ENCODE measurements around the gene CCNL2. TPM values are rescaled to one million over a fixed set of nuclear protein-coding genes. Genes with fewer than 3 reads are reported as not detected.

The CCNL2 gene
- total RNA-seq, 1 experiment from 2014 or later, result 97.9 TPM

DNA sequence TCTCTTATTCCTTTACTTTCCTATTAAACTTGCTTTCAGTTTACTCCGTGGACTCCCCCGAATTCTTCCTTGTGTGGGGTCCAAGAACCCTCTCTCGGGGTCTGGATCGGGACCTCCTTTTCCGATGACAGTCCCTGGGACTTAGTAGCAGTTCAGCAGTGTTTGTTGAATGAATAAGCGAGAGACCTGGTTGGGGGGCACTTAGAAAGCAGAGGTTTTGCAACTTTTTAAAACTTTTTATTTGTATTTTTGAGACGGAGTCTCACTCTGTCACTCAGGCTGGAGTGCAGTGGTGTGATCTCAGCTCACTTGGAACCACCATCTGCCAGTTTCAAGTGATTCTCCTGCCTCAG lies 24.1 kb upstream of the CCNL2 start:
- Histone ChIP-seq H4K20me1 (ENCODE audit: insufficient read depth, low read depth, low read length) (no peaks in the 10 kb centered on the region), H3K9ac (ENCODE audit: low read length) (no peak overlapping the region), H3K9me3 (ENCODE audit: low read length) (no peaks in the 10 kb centered on the region), H3K4me3 (ENCODE audit: low read length) (no peak overlapping the region), H3K79me2 (ENCODE audit: low read length) (no peaks in the 10 kb centered on the region), H3K27me3 (ENCODE audit: low read length) (no peaks in the 10 kb centered on the region), H3K4me2 (ENCODE audit: low read depth, low read length, poor library complexity, severe bottlenecking) (no peak overlapping the region), H3K4me1 (ENCODE audit: low read length) (no peaks in the 10 kb centered on the region), H3K27ac (ENCODE audit: low read length) (no peak overlapping the region), H2AFZ (ENCODE audit: low read length) (no peak overlapping the region), H3K36me3 (ENCODE audit: insufficient read depth, low read length) (no peaks in the 10 kb centered on the region), H3K9me2 (replicated peaks; ENCODE audit: insufficient read depth, low read length) (no peaks in the 10 kb centered on the region)
- DNase-seq, result no peak

DNA sequence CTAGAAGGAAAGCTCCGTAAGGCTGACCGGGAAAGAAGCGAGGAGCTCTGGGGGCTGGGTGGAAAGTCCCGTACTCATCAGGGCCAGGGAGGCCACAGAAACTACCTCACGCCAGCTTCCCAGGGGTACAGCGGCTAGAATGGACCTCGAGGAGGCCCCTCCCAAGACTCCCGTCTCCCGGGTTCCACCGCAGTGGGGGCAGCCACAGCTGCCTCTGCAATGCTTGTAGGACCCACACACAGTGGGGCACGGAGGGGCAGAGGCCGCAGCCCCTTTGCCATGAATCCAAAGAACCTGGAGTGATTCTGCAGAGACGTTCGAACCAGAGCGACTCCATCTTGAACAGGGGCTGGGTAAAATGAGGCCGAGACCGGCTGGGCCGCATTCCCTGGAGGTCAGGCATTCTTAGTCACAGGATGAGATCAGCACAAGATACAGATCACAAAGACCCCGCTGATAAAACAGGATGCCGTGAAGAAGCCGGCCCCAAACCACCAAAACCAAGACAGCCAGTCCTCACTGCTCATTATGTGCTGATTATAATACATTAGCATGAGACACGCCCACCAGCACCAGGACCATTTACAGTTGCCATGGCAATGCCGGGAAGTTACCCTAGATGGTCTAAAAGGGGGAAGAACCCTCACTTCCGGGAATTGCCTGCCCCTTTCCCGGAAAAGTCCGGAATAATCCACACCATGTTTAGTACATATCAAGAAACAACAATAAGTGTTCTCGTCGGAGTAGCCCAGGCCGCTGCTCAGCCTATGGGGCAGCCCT lies 23.5 kb upstream of the CCNL2 start:
- Histone ChIP-seq H3K4me2 (ENCODE audit: low read depth, low read length, poor library complexity, severe bottlenecking) (no peak overlapping the region), H3K27me3 (ENCODE audit: low read length) (no peaks in the 10 kb centered on the region)

DNA sequence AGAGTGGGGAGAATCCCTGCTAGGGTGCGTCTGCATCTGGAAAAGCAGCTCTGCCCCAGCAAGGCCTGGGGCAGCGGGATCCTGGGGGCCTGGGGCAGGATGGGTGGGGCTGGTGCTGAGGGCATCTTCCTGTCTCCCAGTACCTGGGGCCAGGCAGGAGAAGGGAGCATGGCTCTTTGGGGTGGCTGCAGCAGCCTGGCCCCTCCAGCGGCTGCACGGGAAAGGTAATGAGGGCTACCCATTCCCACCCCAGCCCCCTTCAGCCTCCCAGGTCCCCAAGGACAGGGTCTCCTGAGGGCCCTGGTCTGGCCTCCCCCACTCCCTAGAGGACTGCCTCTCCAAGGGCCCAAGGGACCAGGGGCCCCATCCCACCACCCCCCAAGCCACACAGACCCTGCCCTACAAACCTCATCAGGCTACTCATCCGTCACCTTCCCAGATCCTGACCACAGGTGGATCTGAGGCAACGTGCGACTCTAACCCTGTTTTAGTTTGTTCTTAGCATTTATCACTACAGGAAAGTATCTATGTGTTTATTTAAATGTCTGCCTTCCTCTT lies 22.9 kb upstream of the CCNL2 start:
- H2AFZ ChIP-seq (ENCODE audit: low read length), result no peak overlapping the region
- H3K79me2 ChIP-seq (ENCODE audit: low read length), result no peaks in the 10 kb centered on the region
- H3K4me3 ChIP-seq (ENCODE audit: low read length), result no peak overlapping the region
- no peak overlapping the region for H3K4me2 ChIP-seq (ENCODE audit: low read depth, low read length, poor library complexity, severe bottlenecking)
- H3K9ac ChIP-seq (ENCODE audit: low read length), result no peak overlapping the region
- no peaks in the 10 kb centered on the region for H4K20me1 ChIP-seq (ENCODE audit: insufficient read depth, low read depth, low read length)
- H3K36me3 ChIP-seq (ENCODE audit: insufficient read depth, low read length), result no peaks in the 10 kb centered on the region
- DNase-seq, result no peak
- H3K27me3 ChIP-seq (ENCODE audit: low read length), result no peaks in the 10 kb centered on the region
- no peaks in the 10 kb centered on the region for H3K4me1 ChIP-seq (ENCODE audit: low read length)
- no peaks in the 10 kb centered on the region for H3K9me3 ChIP-seq (ENCODE audit: low read length)
- no peaks in the 10 kb centered on the region for H3K9me2 ChIP-seq (replicated peaks; ENCODE audit: insufficient read depth, low read length)
- H3K27ac ChIP-seq (ENCODE audit: low read length), result no peak overlapping the region

More for the DNA sequence above, 23.5 kb upstream of the CCNL2 start:
- Histone ChIP-seq H3K27ac (ENCODE audit: low read length) (no peak overlapping the region), H3K4me3 (ENCODE audit: low read length) (no peak overlapping the region), H3K36me3 (ENCODE audit: insufficient read depth, low read length) (no peaks in the 10 kb centered on the region), H3K9me3 (ENCODE audit: low read length) (no peaks in the 10 kb centered on the region), H2AFZ (ENCODE audit: low read length) (no peak overlapping the region), H3K9me2 (replicated peaks; ENCODE audit: insufficient read depth, low read length) (no peaks in the 10 kb centered on the region), H3K79me2 (ENCODE audit: low read length) (no peaks in the 10 kb centered on the region), H3K9ac (ENCODE audit: low read length) (no peak overlapping the region), H4K20me1 (ENCODE audit: insufficient read depth, low read depth, low read length) (no peaks in the 10 kb centered on the region), H3K4me1 (ENCODE audit: low read length) (no peaks in the 10 kb centered on the region)
- peak; percentile 71 for DNase-seq

- Histone ChIP-seq H3K36me3 (ENCODE audit: insufficient read depth, low read length) (no peaks in the 10 kb centered on the region), H3K4me1 (ENCODE audit: low read length) (no peaks in the 10 kb centered on the region), H3K79me2 (ENCODE audit: low read length) (no peaks in the 10 kb centered on the region), H3K27ac (ENCODE audit: low read length) (no peak within 1 kb of the TSS), H3K9me3 (ENCODE audit: low read length) (no peaks in the 10 kb centered on the region), H3K4me3 (ENCODE audit: low read length) (no peak within 1 kb of the TSS), H3K9ac (ENCODE audit: low read length) (no peak within 1 kb of the TSS), H3K9me2 (replicated peaks; ENCODE audit: insufficient read depth, low read length) (no peaks in the 10 kb centered on the region), H3K4me2 (ENCODE audit: low read depth, low read length, poor library complexity, severe bottlenecking) (no peak within 1 kb of the TSS), H3K27me3 (ENCODE audit: low read length) (no peaks in the 10 kb centered on the region), H2AFZ (ENCODE audit: low read length) (no peak within 1 kb of the TSS), H4K20me1 (ENCODE audit: insufficient read depth, low read depth, low read length) (no peaks in the 10 kb centered on the region)
- no peak for DNase-seq
These were observed 22.2 kb upstream of the CCNL2 start, which contains the start of gene ANKRD65 for GRCh38 chr1:1421147-1421906. TSS of gene ANKRD65 (minus strand) at chr1:1421276. CDS start at chr1:1421005, 271 bp downstream.

- H4K20me1 ChIP-seq (ENCODE audit: insufficient read depth, low read depth, low read length), result no peaks in the 10 kb centered on the region
- H3K79me2 ChIP-seq (ENCODE audit: low read length), result no peaks in the 10 kb centered on the region
- no peak overlapping the region for H3K27ac ChIP-seq (ENCODE audit: low read length)
- no peak overlapping the region for H3K4me3 ChIP-seq (ENCODE audit: low read length)
- no peaks in the 10 kb centered on the region for H3K36me3 ChIP-seq (ENCODE audit: insufficient read depth, low read length)
- no peak overlapping the region for H3K9ac ChIP-seq (ENCODE audit: low read length)
- H3K4me1 ChIP-seq (ENCODE audit: low read length), result no peaks in the 10 kb centered on the region
- DNase-seq, result no peak
- H3K4me2 ChIP-seq (ENCODE audit: low read depth, low read length, poor library complexity, severe bottlenecking), result no peak overlapping the region
- no peaks in the 10 kb centered on the region for H3K27me3 ChIP-seq (ENCODE audit: low read length)
- H3K9me2 ChIP-seq (replicated peaks; ENCODE audit: insufficient read depth, low read length), result no peaks in the 10 kb centered on the region
- no peak overlapping the region for H2AFZ ChIP-seq (ENCODE audit: low read length)
- no peaks in the 10 kb centered on the region for H3K9me3 ChIP-seq (ENCODE audit: low read length)
These were observed 21.6 kb upstream of the CCNL2 start for GRCh38 chr1:1420654-1421141.

- H3K4me1 ChIP-seq (ENCODE audit: low read length), result no peaks in the 10 kb centered on the region
- H3K9ac ChIP-seq (ENCODE audit: low read length), result no peak overlapping the region
- H3K4me3 ChIP-seq (ENCODE audit: low read length), result no peak overlapping the region
- H3K9me3 ChIP-seq (ENCODE audit: low read length), result no peaks in the 10 kb centered on the region
- H3K9me2 ChIP-seq (replicated peaks; ENCODE audit: insufficient read depth, low read length), result no peaks in the 10 kb centered on the region
- H2AFZ ChIP-seq (ENCODE audit: low read length), result no peak overlapping the region
- H3K79me2 ChIP-seq (ENCODE audit: low read length), result no peaks in the 10 kb centered on the region
- no peaks in the 10 kb centered on the region for H4K20me1 ChIP-seq (ENCODE audit: insufficient read depth, low read depth, low read length)
- no peak overlapping the region for H3K27ac ChIP-seq (ENCODE audit: low read length)
- DNase-seq, result no peak
- no peak overlapping the region for H3K4me2 ChIP-seq (ENCODE audit: low read depth, low read length, poor library complexity, severe bottlenecking)
- no peaks in the 10 kb centered on the region for H3K27me3 ChIP-seq (ENCODE audit: low read length)
- no peaks in the 10 kb centered on the region for H3K36me3 ChIP-seq (ENCODE audit: insufficient read depth, low read length)
These were observed 20.9 kb upstream of the CCNL2 start for GRCh38 chr1:1419813-1420653.

DNA sequence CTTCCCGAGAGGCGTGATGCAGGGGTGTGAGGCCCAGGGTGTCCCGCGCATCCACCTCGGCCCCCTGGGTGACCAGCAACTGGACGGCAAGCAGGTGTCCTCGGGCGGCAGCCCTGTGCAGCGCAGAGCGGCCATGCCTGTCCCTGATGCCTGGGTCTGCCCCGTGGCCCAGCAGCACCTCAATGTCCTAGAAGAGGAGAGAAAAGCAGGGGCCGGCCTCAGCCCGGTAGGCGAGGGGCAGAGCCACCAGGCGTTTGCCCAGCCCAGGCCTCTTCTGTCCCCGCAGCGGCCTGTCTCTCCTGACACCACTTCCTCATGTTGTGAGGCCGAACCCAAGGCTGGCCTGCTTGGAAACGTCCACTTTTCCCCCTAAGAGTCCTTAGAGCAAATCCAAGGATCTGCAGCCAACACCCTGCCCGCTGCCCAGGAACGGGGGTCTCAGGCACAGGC lies 20.3 kb upstream of the CCNL2 start:
- Histone ChIP-seq H3K4me2 (ENCODE audit: low read depth, low read length, poor library complexity, severe bottlenecking) (no peak overlapping the region), H3K9me2 (replicated peaks; ENCODE audit: insufficient read depth, low read length) (no peaks in the 10 kb centered on the region), H3K9ac (ENCODE audit: low read length) (no peak overlapping the region), H3K79me2 (ENCODE audit: low read length) (no peaks in the 10 kb centered on the region), H3K27me3 (ENCODE audit: low read length) (no peaks in the 10 kb centered on the region), H4K20me1 (ENCODE audit: insufficient read depth, low read depth, low read length) (no peaks in the 10 kb centered on the region), H3K36me3 (ENCODE audit: insufficient read depth, low read length) (no peaks in the 10 kb centered on the region), H3K9me3 (ENCODE audit: low read length) (no peaks in the 10 kb centered on the region), H3K4me1 (ENCODE audit: low read length) (no peaks in the 10 kb centered on the region), H3K4me3 (ENCODE audit: low read length) (no peak overlapping the region), H2AFZ (ENCODE audit: low read length) (no peak overlapping the region), H3K27ac (ENCODE audit: low read length) (no peak overlapping the region)
- no peak for DNase-seq

All from Karpas-422 (cell line).